Femur (tissue), 1 donor: ENCODE results near the gene PRR5.
"Not testable (repeated sequence)": the region's sequence is repeated elsewhere in the genome, so short reads cannot be mapped to it uniquely, and the experiment has no call there.

Experiments used
- DNase-seq: peaks from one replicate; pipeline ENCODE4 v3.0.0-alpha.2; 2017

PRR5 gene, protein sequence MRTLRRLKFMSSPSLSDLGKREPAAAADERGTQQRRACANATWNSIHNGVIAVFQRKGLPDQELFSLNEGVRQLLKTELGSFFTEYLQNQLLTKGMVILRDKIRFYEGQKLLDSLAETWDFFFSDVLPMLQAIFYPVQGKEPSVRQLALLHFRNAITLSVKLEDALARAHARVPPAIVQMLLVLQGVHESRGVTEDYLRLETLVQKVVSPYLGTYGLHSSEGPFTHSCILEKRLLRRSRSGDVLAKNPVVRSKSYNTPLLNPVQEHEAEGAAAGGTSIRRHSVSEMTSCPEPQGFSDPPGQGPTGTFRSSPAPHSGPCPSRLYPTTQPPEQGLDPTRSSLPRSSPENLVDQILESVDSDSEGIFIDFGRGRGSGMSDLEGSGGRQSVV

DNA sequence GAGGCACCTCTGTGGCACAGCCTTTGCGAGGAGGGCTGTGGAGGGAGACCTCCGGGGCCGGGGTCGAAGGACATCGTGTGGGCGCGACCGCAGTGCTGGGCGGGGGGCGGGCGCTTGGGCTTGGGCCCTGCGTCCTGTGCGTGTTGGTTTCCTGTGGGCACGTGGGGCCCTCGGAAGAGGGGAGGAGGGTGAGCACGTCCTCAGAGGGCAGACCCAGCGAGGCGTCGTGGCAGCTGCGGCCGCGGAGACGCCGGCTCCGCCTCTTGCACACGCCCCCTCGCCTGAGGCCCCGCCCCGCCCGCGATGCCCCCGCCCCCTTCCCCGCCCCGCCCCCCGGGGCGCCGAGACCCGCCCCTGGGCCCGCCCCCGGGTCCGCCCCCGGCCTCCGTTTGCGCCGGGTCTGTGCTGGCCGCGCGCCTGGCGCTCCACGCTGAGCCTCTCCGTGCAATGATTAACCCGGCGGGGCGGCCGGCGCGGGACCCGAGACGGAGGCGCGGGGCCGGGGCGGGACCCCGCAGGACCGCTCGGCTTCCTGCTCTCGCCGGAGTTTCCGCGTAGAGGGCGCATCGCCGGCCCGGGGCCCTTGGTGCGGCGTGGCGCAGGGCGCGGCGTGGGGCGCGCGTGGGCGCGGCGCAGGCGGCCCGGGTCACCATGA is at the start of gene PRR5:
Gene PRR5, plus strand, starts transcription at position 381 of the 655 bp plus-strand sequence. Its CDS starts 271 bp downstream, at position 652.
- DNase-seq = peak; percentile 91

DNA sequence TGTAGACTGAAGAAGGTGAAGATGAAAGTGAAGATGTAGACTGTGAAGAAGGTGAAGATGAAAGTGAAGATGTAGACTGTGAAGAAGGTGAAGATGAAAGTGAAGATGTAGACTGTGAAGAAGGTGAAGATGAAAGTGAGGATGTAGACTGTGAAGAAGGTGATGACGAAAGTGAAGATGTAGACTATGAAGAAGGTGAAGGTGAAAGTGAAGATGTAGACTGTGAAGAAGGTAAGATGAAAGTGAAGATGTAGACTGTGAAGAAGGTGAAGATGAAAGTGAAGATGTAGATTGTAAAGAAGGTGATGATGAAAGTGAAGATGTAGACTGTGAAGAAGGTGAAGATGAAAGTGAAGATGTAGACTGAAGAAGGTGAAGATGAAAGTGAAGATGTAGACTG is 49.1 kb upstream of the PRR5 start:
- not testable (repeated sequence) for DNase-seq

DNA sequence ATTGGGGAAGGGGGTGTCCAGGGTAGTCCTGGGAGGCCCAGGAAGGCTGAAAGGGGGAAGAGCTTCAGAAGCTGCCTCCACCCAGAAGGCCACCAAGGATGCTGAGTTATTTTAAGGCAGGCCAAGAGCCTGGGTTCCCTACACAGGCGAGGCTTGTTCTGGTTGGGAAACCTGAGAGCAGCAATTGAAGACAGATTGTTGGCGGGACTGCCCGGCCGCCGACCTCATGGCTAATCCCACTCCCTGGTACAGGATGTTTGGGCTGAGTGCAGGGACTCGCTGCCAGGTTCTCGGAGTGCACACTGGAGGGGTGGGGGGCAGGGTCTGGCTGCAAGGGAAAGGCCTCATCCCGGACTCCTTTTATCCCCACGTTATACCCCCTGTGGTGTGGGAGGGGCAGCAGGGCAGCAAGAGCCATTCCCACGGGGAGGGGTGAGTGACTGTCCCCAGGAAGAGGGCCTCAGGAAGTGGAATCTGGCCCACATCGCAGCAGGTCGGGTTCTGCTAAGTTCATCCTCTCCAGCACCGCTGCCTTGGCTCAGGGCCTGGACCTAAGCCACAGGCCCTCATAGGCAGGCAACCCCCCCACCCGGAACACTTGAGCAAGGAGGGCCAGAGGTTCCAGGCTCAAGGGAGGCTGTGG is 43.6 kb upstream of the PRR5 start:
- peak; percentile 92 for DNase-seq

DNA sequence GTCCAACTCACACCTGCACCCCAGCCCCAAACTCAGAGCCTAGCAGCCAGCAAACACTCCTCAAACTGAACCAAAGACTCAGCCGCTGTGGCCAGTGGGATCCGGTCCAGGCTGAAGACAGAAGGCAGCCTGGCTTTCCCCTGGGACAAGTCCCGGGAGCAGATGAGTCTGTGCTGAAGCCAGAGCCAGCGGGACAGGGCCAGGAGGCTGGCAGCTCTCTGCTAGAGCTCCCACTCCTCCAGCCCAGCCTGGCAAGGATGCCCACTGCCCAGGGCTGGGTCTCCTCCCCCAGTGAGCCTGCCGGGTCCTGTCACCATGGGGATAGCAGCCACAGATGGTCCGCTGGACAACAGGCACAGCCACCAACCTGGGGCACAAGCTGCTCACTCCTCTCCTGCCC is 42.9 kb upstream of the PRR5 start:
- DNase-seq = peak; percentile 72

DNA sequence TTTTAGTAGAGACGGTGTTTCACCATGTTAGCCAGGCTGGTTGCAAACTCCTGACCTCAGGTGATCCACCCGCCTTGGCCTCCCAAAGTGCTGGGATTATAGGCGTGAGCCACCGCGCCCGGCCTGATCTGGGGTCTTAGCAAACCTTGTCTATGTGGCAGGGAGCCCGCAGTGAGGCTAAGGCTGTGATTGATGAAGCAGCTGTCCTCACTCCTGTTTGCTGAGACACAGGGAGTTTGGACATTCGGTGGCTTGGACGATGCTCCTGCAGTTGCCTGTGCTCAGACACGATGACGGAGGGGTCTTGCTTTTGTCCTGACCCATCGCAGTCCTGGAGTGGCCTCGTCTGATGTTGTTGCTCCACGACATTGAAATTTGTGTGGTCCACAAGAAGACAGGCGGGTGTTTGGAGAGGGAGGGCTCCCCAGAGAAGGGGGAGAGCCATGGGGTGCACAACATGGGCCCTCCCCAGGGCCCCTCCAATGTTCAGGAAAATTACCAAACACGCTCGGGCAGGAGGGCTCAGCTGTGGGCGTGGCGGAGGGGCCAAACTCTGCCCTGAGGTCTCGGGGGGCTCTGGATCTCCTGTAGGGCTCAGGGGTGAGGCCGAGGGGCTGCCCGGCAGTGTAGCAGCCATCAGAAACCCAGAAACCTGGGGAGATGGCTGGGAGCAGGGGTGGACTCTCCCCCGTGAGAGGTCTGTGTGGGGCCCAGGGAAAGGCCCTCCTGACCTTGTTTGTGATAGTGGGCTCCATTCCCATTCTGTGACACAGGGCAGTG is 41.8 kb upstream of the PRR5 start:
- no peak for DNase-seq

DNA sequence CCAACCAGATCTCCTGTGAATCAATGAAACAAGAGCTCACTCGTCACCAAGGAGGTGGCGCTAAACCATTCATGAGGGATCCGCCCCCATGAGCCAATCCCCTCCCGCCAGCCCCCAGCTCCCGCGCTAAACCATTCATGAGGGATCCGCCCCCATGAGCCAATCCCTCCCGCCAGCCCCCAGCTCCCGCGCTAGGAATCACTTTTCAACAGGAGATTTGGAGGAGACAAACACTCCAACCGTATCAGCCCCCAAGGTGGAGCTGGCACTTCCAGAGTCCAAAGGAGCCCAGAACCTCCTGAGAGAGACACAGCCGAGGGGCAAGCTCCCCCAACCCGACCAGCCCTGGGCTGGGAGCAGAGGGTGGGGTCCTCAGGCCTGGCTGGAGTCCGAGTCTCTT is 40.9 kb upstream of the PRR5 start:
- DNase-seq = no peak

DNA sequence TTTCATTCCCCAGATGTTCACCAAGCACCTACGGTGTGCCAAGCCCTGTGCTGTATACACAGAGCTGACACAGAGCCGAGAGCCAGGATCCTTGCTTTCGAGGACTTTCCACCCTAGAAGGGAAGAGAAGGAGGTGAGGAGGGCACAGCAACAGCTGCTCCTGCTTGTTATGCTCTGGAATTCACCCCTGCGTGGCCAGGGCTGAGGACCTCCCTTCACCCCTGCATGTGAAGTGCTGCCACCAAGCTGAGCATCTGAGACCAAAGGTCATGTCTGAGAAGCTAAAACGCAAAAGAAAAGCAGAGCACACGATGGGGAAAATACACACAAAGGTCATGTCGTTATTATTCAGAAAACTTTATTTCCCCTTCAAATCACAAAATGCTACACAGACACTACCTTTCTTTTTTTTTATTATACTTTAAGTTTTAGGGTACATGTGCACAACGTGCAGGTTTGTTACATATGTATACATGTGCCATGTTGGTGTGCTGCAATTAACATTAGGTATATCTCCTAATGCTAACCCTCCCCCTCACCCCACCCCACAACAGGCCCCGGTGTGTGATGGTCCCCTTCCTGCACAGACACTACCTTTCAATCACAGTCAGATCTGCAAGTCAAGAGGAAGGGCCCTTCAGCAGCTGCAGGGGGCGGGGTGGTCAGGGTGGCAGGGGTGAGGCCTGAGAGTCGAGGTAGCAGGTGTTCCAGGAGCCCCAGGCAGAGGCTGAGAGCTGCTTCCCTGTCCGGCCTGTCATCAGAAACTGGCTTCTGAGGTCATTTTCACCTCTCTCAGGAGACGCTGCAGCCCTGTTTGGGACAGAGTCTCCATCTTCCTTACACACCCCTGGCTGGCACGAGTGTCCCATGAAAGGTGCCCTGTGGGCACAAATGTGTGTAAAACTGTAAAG is 40.1 kb upstream of the PRR5 start:
- DNase-seq = no peak

DNA sequence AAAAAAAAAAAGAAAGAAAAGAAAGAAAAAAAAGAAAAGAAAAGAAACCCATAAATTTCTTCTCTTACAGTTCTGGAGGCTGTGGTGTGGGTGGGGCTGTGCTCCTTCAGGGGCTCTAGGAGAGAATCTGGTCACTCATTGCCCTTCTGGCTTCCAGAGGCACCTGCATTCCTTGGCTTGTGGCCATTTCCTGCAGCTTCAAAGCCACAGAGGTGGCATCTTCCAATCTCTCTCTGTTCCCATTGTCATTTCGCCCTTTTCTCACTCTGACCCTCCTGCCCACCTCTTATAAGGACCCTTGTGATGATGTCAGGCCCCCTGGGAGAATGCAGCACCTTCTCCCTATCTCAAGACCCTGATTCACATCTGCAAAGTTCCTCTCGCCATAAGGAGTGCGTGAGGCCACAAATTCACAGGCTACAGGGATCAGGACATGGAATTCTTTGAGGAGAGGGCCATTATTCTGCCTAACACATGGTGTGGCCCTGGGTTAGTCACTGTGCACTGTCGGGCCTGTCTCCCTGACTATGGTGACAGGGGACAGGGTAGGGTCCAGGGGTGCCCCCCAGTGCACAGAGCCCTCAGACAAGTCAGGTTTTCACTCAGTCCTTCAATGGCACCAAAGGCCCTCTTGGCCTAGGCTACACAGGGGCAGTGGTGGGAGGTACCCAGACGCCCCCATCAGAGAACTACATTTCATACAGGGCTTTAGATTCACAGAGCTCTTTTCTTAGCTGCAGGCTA is 38.6 kb upstream of the PRR5 start:
- DNase-seq = no peak

DNA sequence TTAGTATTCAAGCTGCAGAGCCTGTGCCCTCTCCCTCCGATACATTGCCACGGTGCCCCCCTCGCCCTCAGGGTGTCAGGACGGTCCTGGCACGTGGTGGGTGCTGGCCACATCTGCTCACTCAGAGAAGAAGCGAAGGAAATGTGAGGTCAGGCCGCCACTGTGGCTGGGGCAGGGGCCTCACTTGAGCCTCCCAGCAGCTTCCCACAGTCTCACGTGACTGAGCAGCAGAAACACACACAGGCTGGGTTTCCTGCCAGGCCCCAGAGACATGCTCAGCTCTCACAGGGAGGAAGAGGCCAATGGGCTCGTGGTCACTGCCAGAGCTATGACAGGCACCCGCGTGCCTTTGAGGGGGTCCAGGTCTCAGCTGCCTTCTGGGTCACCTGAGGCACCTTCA is 37.9 kb upstream of the PRR5 start:
- DNase-seq = peak; percentile 82

DNA sequence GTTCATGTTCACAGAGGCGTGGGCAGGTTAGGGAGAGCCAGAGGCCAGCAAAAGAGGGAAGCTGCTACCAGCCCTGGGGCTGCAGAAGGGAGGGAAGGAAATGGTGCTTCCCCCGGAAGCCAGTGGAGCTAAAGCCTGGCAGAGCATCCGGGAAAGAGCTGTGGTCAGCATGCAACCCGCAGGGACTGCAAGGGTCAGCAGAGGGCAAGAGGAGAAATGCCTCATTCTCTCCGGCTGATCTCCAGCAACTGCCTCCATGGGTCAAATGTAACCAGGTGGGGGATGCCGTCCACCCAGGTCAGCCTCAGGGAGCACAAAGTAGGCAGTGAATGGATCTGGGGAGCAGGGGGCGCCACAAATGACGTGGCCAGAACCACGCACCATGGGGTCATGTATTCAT is 36.9 kb upstream of the PRR5 start:
- peak; percentile 68 for DNase-seq

DNA sequence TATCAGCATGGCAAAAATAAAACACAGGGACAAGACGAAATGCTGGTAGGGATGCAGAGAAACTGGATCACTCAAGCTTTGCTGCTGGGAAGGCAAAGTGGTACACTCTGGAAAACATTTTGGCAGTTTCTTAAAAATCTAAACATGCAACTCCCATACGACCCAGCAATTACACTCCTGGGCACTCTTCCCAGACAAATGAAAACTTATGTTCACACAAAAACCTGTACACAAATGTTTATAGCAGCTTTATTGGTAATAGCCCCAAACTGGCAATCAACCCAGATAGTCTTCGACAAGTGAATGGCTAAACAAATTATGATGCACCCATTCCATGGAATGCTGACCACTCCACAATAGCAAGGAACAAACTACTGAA is 35.8 kb upstream of the PRR5 start:
- DNase-seq = peak; percentile 33

DNA sequence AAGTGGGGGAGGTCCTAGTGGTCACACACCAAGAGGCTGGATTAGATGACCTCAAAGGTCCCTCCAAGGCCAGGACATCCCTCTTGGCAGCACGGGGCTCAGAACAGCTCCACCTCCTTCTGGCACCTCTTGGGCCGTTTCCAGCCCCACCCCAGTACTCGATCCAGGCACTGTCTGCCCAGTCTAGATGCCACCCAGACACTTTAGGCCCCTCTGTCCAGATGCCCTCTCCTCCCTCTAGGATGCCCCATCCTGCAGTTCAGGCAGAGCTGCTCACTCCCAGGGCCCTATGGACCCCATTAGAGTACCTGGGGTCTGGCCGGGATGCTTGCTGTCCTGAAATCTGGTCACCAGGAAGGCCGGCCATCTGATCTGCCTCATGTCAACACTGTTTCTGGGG is 34.7 kb upstream of the PRR5 start:
- DNase-seq = no peak

DNA sequence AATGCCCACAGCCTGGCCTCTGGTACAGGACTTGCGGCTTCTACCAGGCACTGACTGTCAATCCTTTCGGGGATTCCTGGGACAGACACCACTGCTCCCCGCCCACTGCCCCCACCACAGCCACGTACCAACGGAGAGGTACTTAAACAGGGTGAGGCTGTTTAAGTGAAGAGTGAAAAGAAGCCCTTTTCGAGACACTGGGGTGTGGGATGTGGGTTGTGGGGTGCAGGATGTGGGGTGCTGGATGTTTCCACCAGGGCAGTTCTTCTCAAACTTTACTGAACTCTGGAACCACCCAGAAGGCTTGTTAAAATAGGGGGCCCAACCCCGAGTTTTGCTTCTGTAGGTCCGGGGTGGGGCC is 34.2 kb upstream of the PRR5 start:
- DNase-seq = peak; percentile 53

DNA sequence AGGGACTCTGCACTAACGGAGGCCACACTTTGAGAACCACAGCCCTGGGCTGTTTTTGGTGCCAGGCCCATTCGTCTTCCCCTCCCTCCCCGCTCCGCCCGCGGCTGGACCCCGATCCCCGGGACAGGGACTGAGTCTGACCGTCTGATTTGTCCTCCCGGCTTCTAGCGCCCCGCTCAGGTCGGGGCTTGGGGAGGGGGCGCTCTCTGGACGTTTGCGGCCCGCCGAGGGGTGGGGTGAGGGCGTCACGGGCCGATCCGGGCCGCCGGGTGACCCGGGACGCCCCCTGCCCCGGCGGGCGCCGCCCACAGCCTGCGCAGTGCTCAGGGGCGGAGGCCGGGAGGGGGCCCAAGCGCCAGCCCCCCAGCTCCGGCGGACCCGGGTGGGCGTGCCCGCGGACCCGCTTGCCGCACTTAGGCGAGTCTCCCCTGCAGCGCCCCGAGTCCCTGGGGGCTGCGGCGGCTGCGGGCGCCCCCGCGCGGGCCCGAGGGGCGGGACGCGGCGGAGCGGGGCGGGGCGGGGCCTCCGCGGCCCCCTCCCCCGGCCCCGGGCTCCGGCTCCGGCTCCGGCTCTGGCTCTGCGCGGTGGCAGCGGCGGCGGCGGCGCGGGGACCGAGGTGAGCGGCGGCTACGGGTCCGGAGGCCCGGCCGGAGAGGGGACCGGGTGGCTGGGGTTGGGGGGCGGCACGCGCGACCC is 33.7 kb upstream of the PRR5 start:
- DNase-seq = peak; percentile 57

DNA sequence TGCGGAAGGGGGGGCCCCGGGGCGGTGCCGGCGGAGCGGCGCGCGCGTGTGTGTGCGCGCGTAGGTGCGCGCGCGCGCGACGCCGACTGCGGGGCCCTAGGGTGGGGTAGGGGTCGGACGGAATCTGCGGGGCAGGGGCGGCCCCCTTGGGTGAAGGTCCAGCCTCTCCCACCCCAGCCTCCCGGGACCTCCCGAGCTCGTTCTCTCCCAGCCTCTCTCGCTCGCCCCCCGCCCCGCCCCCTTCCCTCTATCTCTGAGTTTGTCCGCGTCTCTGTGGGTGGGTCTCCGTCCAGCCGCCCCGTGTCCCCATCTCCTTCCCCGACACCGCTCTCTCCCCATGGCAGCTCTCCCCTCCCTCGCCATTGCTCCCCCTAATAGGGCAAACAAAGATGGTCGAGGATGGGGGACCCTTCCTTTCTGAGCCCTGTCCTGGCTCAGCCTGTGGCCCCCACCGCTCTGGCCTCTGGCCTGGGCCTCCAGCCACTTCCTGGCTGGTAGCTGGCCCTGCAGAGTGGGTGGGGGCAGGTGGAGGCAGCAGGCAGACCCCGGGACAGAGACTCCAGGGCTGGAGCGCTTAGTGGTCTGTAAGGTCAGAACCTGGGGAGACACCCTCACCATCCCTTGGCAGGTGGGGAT is 33.0 kb upstream of the PRR5 start:
- peak; percentile 44 for DNase-seq

DNA sequence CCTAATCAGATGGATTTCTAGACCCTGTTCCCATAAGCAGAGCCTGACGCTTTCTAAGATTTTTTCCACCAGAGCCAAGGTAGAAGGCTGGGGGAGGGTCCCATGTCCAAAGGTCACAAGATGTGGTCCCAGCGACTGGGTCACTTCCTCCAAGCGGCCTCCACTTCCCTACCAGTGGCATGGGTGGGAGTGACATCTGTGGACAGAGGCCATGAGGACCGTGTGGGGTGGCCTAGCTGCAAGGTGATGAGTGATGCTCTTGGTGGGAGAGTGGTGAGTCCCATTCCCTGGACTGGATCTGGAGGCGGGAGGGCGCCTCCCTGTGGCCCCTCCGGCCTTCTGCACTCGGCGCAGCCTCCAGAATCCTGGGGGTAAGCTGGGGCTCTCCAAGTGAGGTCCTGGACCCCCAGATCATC is 32.4 kb upstream of the PRR5 start:
- peak; percentile 37 for DNase-seq

DNA sequence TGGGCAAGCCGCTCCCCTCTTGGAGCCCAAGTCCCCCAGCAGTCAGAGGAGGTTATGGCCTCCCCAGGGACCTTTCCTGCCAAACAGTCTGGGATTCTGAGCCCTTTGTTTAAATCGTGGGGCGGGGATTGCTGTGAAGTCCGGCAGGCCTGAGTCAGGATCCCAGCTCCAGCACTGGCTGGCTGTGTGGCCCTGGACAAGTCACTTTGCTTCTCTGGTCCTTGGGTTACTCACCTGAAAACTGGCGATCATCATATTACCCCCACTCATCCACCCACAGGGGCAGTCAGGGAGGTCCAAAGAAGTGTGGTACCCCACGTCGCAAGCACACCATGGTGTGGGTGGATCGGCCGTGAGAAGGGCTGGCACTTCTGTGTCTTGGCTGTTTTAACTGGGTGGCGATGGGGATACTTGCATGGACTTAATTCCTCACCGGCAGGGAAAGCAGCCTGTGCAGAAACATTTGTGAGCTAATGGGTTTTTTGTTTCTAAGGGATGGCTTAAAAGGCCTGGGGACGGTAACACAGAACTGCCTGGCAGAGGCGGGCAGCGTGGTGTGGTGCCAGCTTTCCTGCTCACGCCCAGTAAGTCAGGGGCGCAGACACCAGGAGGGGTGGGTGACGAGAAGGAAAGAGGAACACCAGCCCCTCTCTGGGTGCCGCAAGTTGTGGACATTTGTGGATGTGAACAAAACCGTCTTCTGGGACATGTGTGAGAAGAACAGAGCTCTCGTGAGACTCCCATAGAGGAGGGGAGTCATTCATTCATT is 31.6 kb upstream of the PRR5 start:
- no peak for DNase-seq

DNA sequence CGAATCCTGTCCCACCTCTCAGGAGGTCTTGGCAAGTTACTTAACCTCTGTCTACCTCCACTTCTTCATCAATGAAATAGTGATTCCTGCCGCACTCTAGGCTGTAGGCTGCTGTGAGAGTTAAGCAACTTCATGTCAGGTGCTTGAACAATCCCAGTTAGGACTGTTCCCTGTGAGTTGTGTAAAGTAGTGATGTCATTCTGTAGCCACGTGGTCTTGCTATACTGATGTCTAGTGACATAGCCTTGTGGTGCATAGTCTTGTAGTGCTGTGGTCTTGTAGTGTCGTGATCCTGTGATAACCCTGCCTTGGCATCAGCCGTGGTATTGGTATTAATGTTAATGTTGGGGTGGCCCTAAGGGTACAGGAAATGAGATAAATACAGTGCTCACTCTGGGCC is 30.3 kb upstream of the PRR5 start:
- no peak for DNase-seq

DNA sequence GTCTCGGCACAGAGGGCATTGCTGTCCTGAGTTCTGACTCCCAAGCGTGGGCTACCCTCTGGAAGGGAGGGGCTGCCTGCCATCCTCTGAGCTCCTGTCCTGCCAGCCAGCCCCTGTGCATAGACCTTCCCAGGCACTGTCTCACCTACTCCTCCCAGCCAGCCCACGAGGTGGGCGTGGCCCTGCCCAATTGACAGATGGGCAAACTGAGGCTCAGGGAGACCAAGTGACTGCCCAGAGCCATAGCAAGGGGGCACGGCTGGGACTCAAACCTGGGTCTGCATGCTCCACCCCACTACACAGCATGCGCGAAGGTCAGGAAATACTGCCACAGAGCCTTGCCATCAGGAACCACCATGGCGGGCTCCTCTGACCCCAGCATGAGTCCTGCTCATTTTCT is 29.4 kb upstream of the PRR5 start:
- no peak for DNase-seq

DNA sequence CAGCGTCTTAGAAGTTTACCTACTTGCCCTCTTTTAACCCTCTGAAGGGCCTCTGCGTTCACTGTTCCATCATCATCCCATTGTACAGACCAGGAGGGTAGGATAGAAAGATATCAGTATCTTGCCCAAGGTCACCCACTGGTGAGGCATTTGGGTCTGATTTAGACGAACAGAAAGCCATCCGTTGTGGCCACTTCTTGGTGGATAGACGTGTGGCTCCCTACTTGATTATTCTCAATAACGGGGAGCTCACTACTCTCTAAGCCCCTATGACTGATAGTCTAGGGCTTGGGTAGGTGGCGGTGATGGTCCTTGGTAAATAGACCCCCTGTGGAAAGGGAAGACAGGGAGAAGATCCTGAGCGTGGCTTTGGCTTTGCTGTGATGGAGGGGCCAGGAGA is 28.6 kb upstream of the PRR5 start:
- DNase-seq = no peak
